NCI-H510A treated with DMSO at 0.1 percent for 48 hours (cell line): ENCODE data around the gene STARD7.

Experiments used
- DNase-seq: peaks from one replicate; lab custom pipeline; 2025; lab: John Stamatoyannopoulos, UW

Gene STARD7

GRCh38 chr2:96197546-96198255 is 10.9 kb downstream of the STARD7 start:
- no peak for DNase-seq

- DNase-seq = no peak
Observed at GRCh38 chr2:96195410-96196066, 13.1 kb downstream of the STARD7 start.

- DNase-seq = no peak
Observed at GRCh38 chr2:96191937-96192670, 16.5 kb downstream of the STARD7 start.

- no peak for DNase-seq
Observed at GRCh38 chr2:96188821-96189526, 19.7 kb downstream of the STARD7 start.

GRCh38 chr2:96186562-96186961 is 22.1 kb downstream of the STARD7 start:
- DNase-seq = no peak

- no peak for DNase-seq
Observed at GRCh38 chr2:96185516-96185915, 23.1 kb downstream of the STARD7 start.

GRCh38 chr2:96184989-96185388 is 23.6 kb downstream of the STARD7 start:
- no peak for DNase-seq

GRCh38 chr2:96184188-96184587 is 24.4 kb downstream of the STARD7 start:
- no peak for DNase-seq

- DNase-seq = no peak
Observed at GRCh38 chr2:96181529-96181928, 27.1 kb downstream of the STARD7 start.

- DNase-seq = no peak
Observed at GRCh38 chr2:96180521-96180920, 28.1 kb downstream of the STARD7 start.

- no peak for DNase-seq
Observed at GRCh38 chr2:96180002-96180401, 28.6 kb downstream of the STARD7 start.

GRCh38 chr2:96176661-96177060 is 32.0 kb downstream of the STARD7 start:
- DNase-seq = no peak

- DNase-seq = no peak
Observed at GRCh38 chr2:96175951-96176350, 32.7 kb downstream of the STARD7 start.

- peak; percentile 56 for DNase-seq
Observed at GRCh38 chr2:96174251-96175144, 34.1 kb downstream of the STARD7 start.

GRCh38 chr2:96171831-96172230 is 36.8 kb downstream of the STARD7 start:
- no peak for DNase-seq

GRCh38 chr2:96170626-96171025 is 38.0 kb downstream of the STARD7 start:
- DNase-seq = no peak

- no peak for DNase-seq
Observed at GRCh38 chr2:96169868-96170507, 38.6 kb downstream of the STARD7 start.

GRCh38 chr2:96167407-96168013 is 41.1 kb downstream of the STARD7 start:
- DNase-seq = no peak

- DNase-seq = peak; percentile 19
Observed at GRCh38 chr2:96164459-96165184, 44.0 kb downstream of the STARD7 start.
